H1 (cell line): Measurements from ENCODE around the gene RELL1. TPM values are rescaled to one million over a fixed set of nuclear protein-coding genes. Genes with fewer than 3 reads are reported as not detected.

ENCODE experiments used
- CTCF ChIA-PET: fragments of 300-600 bp; sonication (Branson Sonifier 250); formaldehyde crosslinking; loops from one replicate; lab custom pipeline; 2021; ENCODE audit not compliant: partially characterized antibody; lab: Charles Lee
- POLR2A ChIA-PET: fragments of 300-600 bp; sonication (Branson Sonifier 250); formaldehyde crosslinking; loops from one replicate; lab custom pipeline; 2021; ENCODE audit warnings: inconsistent platforms; ENCODE audit not compliant: partially characterized antibody; lab: Charles Lee
- DNase-seq, 2 experiments: peaks; one replicate each; pipeline versions ENCODE4 v3.0.0 to v3.0.0-alpha.2; 2010 to 2022; ENCODE audit warnings: low spot score in 2 of 2, low read depth in 1 of 2, mixed read lengths in 1 of 2
- FAIRE-seq: peaks from 2 replicates; lab custom pipeline; 2011; peaks lifted over from hg19 to GRCh38; lab: Jason Lieb, UNC
- H2AFZ ChIP-seq: 2 replicates; pipeline ENCODE4 v1.8.1; 2012; ENCODE audit warnings: low read length, inconsistent platforms
- H2AK5ac ChIP-seq: 2 replicates; pipeline ENCODE4 v1.6.1; 2013; ENCODE audit warnings: low read depth, low read length
- H2BK120ac ChIP-seq: replicated peaks from 2 replicates; pipeline ENCODE3; 2013; ENCODE audit warnings: low read depth, low read length, inconsistent platforms
- H2BK12ac ChIP-seq: 2 replicates; pipeline ENCODE4 v1.6.1; 2013; ENCODE audit warnings: low read depth, low read length
- H2BK15ac ChIP-seq: 2 replicates; pipeline ENCODE4 v1.6.1; 2013; ENCODE audit warnings: low read length
- H2BK20ac ChIP-seq: 2 replicates; pipeline ENCODE4 v1.6.1; 2013; ENCODE audit warnings: low read length
- H2BK5ac ChIP-seq: 2 replicates; pipeline ENCODE4 v1.6.1; 2013; ENCODE audit warnings: low read depth, low read length
- H3K14ac ChIP-seq: 2 replicates; pipeline ENCODE4 v1.6.1; 2013; ENCODE audit warnings: inconsistent platforms; ENCODE audit not compliant: insufficient read length
- H3K18ac ChIP-seq: 2 replicates; pipeline ENCODE4 v1.6.1; 2013; ENCODE audit warnings: low read length; ENCODE audit errors: extremely low read depth
- H3K23ac ChIP-seq: 2 replicates; pipeline ENCODE4 v1.6.1; 2013; ENCODE audit warnings: inconsistent platforms; ENCODE audit not compliant: insufficient read length
- H3K23me2 ChIP-seq: 2 replicates; pipeline ENCODE4 v1.6.1; 2013; ENCODE audit warnings: low read depth, low read length
- H3K27ac ChIP-seq: 2 replicates; pipeline ENCODE4 v1.6.1; 2011; ENCODE audit warnings: low read depth, low read length, inconsistent platforms
- H3K27me3 ChIP-seq, 4 experiments: replicated peaks in 1 of 4; 1 replicate in 1 of 4; 2 replicates in 3 of 4; pipeline versions ENCODE4 v1.6.1 to v1.8.1; 2011 to 2013; ENCODE audit warnings: low read length in 3 of 4, mild to moderate bottlenecking in 3 of 4, inconsistent platforms in 2 of 4, mixed read lengths in 2 of 4, moderate library complexity in 1 of 4; ENCODE audit not compliant: control insufficient read depth in 3 of 4, insufficient read depth in 3 of 4; ENCODE audit errors: extremely low read depth in 1 of 4
- H3K36me3 ChIP-seq, 4 experiments: 2 replicates each; pipeline versions ENCODE4 v1.6.1 to v1.8.1; 2011 to 2013; ENCODE audit warnings: mild to moderate bottlenecking in 4 of 4, low read length in 3 of 4, moderate library complexity in 2 of 4, control low read depth in 1 of 4, inconsistent platforms in 1 of 4; ENCODE audit not compliant: insufficient read depth in 4 of 4, control insufficient read depth in 2 of 4
- H3K4ac ChIP-seq: replicated peaks from 2 replicates; pipeline ENCODE3; 2013; ENCODE audit warnings: low read length, low read depth, mixed read lengths, inconsistent platforms; ENCODE audit not compliant: insufficient read length
- H3K4me1 ChIP-seq, 4 experiments: replicated peaks in 1 of 4; 1 replicate in 1 of 4; 2 replicates in 3 of 4; pipeline versions ENCODE4 v1.6.1 to v1.8.1; 2011 to 2013; ENCODE audit warnings: low read length in 3 of 4, inconsistent platforms in 2 of 4, mixed read lengths in 1 of 4; ENCODE audit not compliant: insufficient read depth in 4 of 4, control insufficient read depth in 3 of 4
- H3K4me2 ChIP-seq, 2 experiments: 2 replicates each; pipeline versions ENCODE4 v1.6.1 to v1.8.1; 2011 to 2013; ENCODE audit warnings: low read depth in 2 of 2, low read length in 2 of 2, control low read depth in 1 of 2, inconsistent platforms in 1 of 2, mild to moderate bottlenecking in 1 of 2; ENCODE audit not compliant: insufficient read depth in 1 of 2
- H3K4me3 ChIP-seq, 4 experiments: fragments of 200-600, 300-600 bp in 1 of 4; sonication (generic), shearing (Covaris generic), sonication (Bioruptor Twin) in 1 of 4; 2 replicates each; pipeline versions ENCODE4 v1.5.1 to v1.8.1; 2011 to 2016; ENCODE audit warnings: low read length in 4 of 4, low read depth in 3 of 4, control low read depth in 2 of 4, inconsistent platforms in 2 of 4, mild to moderate bottlenecking in 2 of 4, mixed read lengths in 1 of 4, moderate library complexity in 1 of 4; ENCODE audit not compliant: insufficient read depth in 2 of 4; ENCODE audit errors: extremely low read depth in 1 of 4
- H3K56ac ChIP-seq: replicated peaks from 2 replicates; pipeline ENCODE3; 2013; ENCODE audit warnings: low read depth, mild to moderate bottlenecking, mixed read lengths, low read length, inconsistent platforms; ENCODE audit not compliant: insufficient read length
- H3K79me1 ChIP-seq: 2 replicates; pipeline ENCODE4 v1.6.1; 2013; ENCODE audit warnings: low read depth, low read length, control low read depth
- H3K79me2 ChIP-seq, 2 experiments: 2 replicates each; pipeline versions ENCODE4 v1.6.1 to v1.8.1; 2012 to 2013; ENCODE audit warnings: low read length in 2 of 2, mild to moderate bottlenecking in 2 of 2, inconsistent platforms in 1 of 2; ENCODE audit not compliant: insufficient read depth in 2 of 2, control insufficient read depth in 1 of 2
- H3K9ac ChIP-seq, 4 experiments: replicated peaks in 1 of 4; 1 replicate in 1 of 4; 2 replicates in 3 of 4; pipeline versions ENCODE4 v1.6.1 to v1.8.1; 2011 to 2013; ENCODE audit warnings: low read depth in 3 of 4, low read length in 3 of 4, control low read depth in 2 of 4, mild to moderate bottlenecking in 2 of 4, moderate library complexity in 2 of 4, inconsistent platforms in 1 of 4; ENCODE audit errors: extremely low read depth in 1 of 4
- H3K9me3 ChIP-seq, 2 experiments: 2 replicates each; pipeline versions ENCODE4 v1.6.1 to v1.8.1; 2012 to 2013; ENCODE audit warnings: mild to moderate bottlenecking in 2 of 2, moderate library complexity in 2 of 2, control low read depth in 1 of 2, inconsistent platforms in 1 of 2, low read depth in 1 of 2, low read length in 1 of 2, mixed read lengths in 1 of 2; ENCODE audit not compliant: insufficient read depth in 2 of 2
- H4K20me1 ChIP-seq, 2 experiments: replicated peaks in 1 of 2; 2 replicates each; pipeline versions ENCODE3 to v1.8.1; 2011 to 2013; ENCODE audit warnings: inconsistent platforms in 2 of 2, low read length in 2 of 2, mild to moderate bottlenecking in 1 of 2; ENCODE audit not compliant: insufficient read depth in 2 of 2, control insufficient read depth in 1 of 2
- H4K5ac ChIP-seq: 2 replicates; pipeline ENCODE4 v1.6.1; 2013; ENCODE audit warnings: low read length, low read depth, mixed read lengths, inconsistent platforms; ENCODE audit not compliant: insufficient read length
- H4K8ac ChIP-seq: 2 replicates; pipeline ENCODE4 v1.8.0; 2013; ENCODE audit warnings: mild to moderate bottlenecking, moderate library complexity, low read length, inconsistent platforms; ENCODE audit not compliant: insufficient read depth; ENCODE audit errors: extremely low read depth
- H4K91ac ChIP-seq: replicated peaks from 2 replicates; pipeline ENCODE3; 2013; ENCODE audit warnings: low read length, mixed read lengths, inconsistent platforms; ENCODE audit not compliant: insufficient read length
- ATF2 ChIP-seq: IDR thresholded peaks from 2 replicates; pipeline ENCODE4 v1.6.1; 2012; ENCODE audit warnings: low read length, inconsistent platforms
- CHD2 ChIP-seq: IDR thresholded peaks from 2 replicates; pipeline ENCODE4 v1.6.1; 2012; ENCODE audit warnings: low read length, improper control_type of control experiment
- EP300 ChIP-seq, 2 experiments: IDR thresholded peaks; 1 replicate in 1 of 2; 2 replicates in 1 of 2; pipeline ENCODE4 v1.6.1; 2011 to 2012; ENCODE audit warnings: low read depth in 2 of 2, low read length in 2 of 2, mild to moderate bottlenecking in 2 of 2, borderline replicate concordance in 1 of 2, inconsistent platforms in 1 of 2, moderate library complexity in 1 of 2
- RBBP5 ChIP-seq: IDR thresholded peaks from 2 replicates; pipeline ENCODE4 v1.7.1; 2012; ENCODE audit warnings: low read depth, mild to moderate bottlenecking, inconsistent platforms, low read length, moderate library complexity, borderline replicate concordance
- RFX5 ChIP-seq: IDR thresholded peaks from 2 replicates; pipeline ENCODE4 v1.6.1; 2011; ENCODE audit warnings: low read depth, low read length, improper control_type of control experiment, borderline replicate concordance
- RNF2 ChIP-seq: fragments of 200-900, 300-1000 bp; sonication (generic); IDR thresholded peaks from 2 replicates; pipeline ENCODE4 v1.7.1; 2016; ENCODE audit warnings: borderline replicate concordance, low read depth, mild to moderate bottlenecking, antibody characterized with exemption, low read length; ENCODE audit not compliant: poor library complexity, severe bottlenecking; ENCODE audit errors: missing control alignments
- RXRA ChIP-seq: IDR thresholded peaks from 2 replicates; pipeline ENCODE4 v1.6.1; 2011; ENCODE audit warnings: low read depth, mild to moderate bottlenecking, low read length, moderate library complexity; ENCODE audit not compliant: insufficient read depth
- TBP ChIP-seq: IDR thresholded peaks from 2 replicates; pipeline ENCODE4 v1.6.1; 2011; ENCODE audit warnings: low read depth, low read length, improper control_type of control experiment
- TCF12 ChIP-seq: IDR thresholded peaks from 2 replicates; pipeline ENCODE4 v1.6.1; 2011; ENCODE audit warnings: low read depth, mild to moderate bottlenecking, low read length
- WGBS, 2 experiments: shearing (Covaris generic) in 1 of 2; methylation state at CpG; one replicate each; pipeline versions ENCODE4 v1.1.6 to v1.1.7; 2013 to 2015; ENCODE audit warnings: low lambda C conversion rate in 2 of 2, mixed read lengths in 2 of 2, inconsistent platforms in 1 of 2, low coverage in 1 of 2, missing lambda C conversion rate in 1 of 2; ENCODE audit not compliant: insufficient replicate concordance in 2 of 2, insufficient coverage in 1 of 2, insufficient read length in 1 of 2; ENCODE audit errors: extremely low coverage in 1 of 2, missing lambda C conversion rate in 1 of 2; 5-methylcytosine and 5-hydroxymethylcytosine counted together
- polyA plus RNA-seq, 7 experiments: library from polyadenylated mRNA; depleted of rRNA in 3 of 7; stranded (reverse) in 5 of 7; unstranded in 2 of 7; fragments of >200 nt in 5 of 7; fragments of 200-250 nt in 2 of 7; gene quantifications; 1 replicate in 5 of 7; 2 replicates in 1 of 7; 4 replicates in 1 of 7; pipeline versions ENCODE4 v1.2.1 to v1.2.3, GENCODE V29; 2011 to 2013; ENCODE audit warnings: missing spikeins in 2 of 7, mixed read lengths in 2 of 7
- total RNA-seq: library from RNA; stranded (reverse); fragmentation: NEBNext Ultra II Directional; extraction: Animal tissue kit (Norgen Biotek cat#: 25700); gene quantifications from 2 replicates; pipeline ENCODE4 v1.2.1, GENCODE V29; 2021

The RELL1 gene
- total and polyA plus RNA-seq, 2 of the 8 experiments (the other 6 are each of a cell fraction or from before 2014, with no cell fraction given): 2.1 to 14.1 TPM

GRCh38 chr4:37662251-37662650 is 23.9 kb downstream of the RELL1 start:
- H3K18ac ChIP-seq: no peak overlapping the region
- H3K4me2 ChIP-seq: 0 out of 4 replicates have a peak overlapping the region, but pooled peaks of 1 of the 2 experiments have one; percentile 38

More at GRCh38 chr4:37662251-37662650, 23.9 kb downstream of the RELL1 start:
- H2BK15ac ChIP-seq: no peak overlapping the region
- no peak overlapping the region for H3K23ac ChIP-seq
- H3K27ac ChIP-seq: no peak overlapping the region
- no peak overlapping the region for H2AK5ac ChIP-seq
- no peak overlapping the region for H3K4ac ChIP-seq
- no peaks in the 10 kb centered on the region for H3K36me3 ChIP-seq
- H2BK120ac ChIP-seq: no peak overlapping the region
- no peak overlapping the region for H2BK20ac ChIP-seq
- DNase-seq (no peak), FAIRE-seq (no peak)
- H3K23me2 ChIP-seq: no peaks in the 10 kb centered on the region; the same call in 1 of the 2 replicates
- no peaks in the 10 kb centered on the region for H4K20me1 ChIP-seq
- peaks cover 4 to 19% (median 11%) of the 10 kb centered on the region in 4 experiments for H3K4me1 ChIP-seq
- no peak overlapping the region for H3K9ac ChIP-seq
- H2AFZ ChIP-seq: no peak overlapping the region
- ChIA-PET POLR2A (no interaction called here), CTCF (interaction anchor here (0.7 kb wide), 1 partner anchor 88 kb away, joined by 3 read pairs; no protein-coding TSS in a partner anchor)
- H3K79me2 ChIP-seq: peaks cover 0 to 10% of the 10 kb centered on the region in 2 experiments; a peak in 1 of 4 replicates
- H3K79me1 ChIP-seq: peaks cover 3% of the 10 kb centered on the region
- H4K91ac ChIP-seq: no peak overlapping the region
- WGBS, 2 experiments: 38% methylated on average over 1 of the region's 1 CpG; no CpG with 5 or more reads in 1 of the 2 experiments
- H4K8ac ChIP-seq: no peak overlapping the region
- no peaks in the 10 kb centered on the region; a peak in 1 of 7 replicates for H3K27me3 ChIP-seq
- no peak overlapping the region for H2BK5ac ChIP-seq
- no peak overlapping the region for H2BK12ac ChIP-seq
- peaks cover 0 to 2% of the 10 kb centered on the region in 2 experiments; a peak in 1 of 4 replicates for H3K9me3 ChIP-seq
- no peak overlapping the region for H3K14ac ChIP-seq
- H4K5ac ChIP-seq: no peak overlapping the region
- no peak overlapping the region for H3K56ac ChIP-seq
- H3K4me3 ChIP-seq: peak overlapping the region in 1 of 4 experiments; percentile 23; a peak in 1 of 8 replicates
- TF ChIP-seq CHD2 (no peak), ATF2 (no peak), RBBP5 (no peak), RNF2 (no peak), TCF12 (no peak), RFX5 (no peak), RXRA (no peak), TBP (no peak), EP300 (IDR thresholded peaks at IDR 0.05; ENCODE audit: borderline replicate concordance in 1 of 2, low read depth in 2 of 2, low read length in 2 of 2) (no peak)
